Activated T-helper 9 cell treated with anti-CD3 and anti-CD28 coated beads, Interleukin-2, amount 50 U/mL, for 16 hours (primary cell): ENCODE measurements around the gene CENPE.

Experiments used
- DNase-seq: peaks from one replicate; pipeline ENCODE4 v3.0.0-alpha.2; 2020; ENCODE audit warnings: low read depth

CENPE gene

GRCh38 chr4:103136671-103137445 is 61.3 kb downstream of the CENPE start:
- no peak for DNase-seq

DNA sequence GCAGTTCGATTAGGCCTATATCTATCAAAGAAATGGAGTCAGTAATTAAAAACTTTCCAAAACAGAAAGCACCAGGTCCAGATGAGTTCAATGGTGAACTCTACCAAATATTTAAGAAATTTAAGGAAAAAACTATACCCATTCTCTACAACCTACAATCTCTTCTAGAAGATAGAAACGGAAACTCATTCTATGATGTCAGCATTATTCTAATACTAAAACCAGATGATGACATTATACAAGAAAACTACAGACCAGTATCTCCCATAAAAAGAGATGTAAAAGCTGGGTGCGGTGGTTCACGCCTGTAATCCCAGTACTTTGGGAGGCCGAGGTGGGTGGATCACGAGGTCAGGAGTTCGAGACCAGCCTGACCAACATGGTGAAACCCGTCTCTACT is 69.0 kb downstream of the CENPE start:
- DNase-seq, result no peak

GRCh38 chr4:103126126-103126525 is 72.0 kb downstream of the CENPE start:
- DNase-seq, result no peak

DNA sequence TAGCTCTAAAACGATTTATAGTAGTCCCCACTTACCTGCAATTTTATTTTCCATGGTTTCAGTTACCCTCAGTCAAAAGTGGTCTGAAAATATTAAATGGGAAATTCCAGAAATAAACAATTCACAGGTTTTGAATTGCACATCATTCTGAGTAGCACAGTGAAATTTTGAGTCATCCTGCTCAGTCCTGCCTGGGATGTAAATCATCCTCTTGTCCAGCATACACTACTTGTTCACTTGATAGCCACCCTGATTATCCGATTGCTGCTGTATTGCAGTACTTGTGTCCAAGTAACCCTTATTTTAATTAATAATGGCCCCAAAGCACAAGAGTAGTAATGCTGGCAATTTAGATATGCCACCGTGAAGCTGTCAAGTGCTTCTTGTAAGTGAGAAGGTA is 75.0 kb downstream of the CENPE start:
- no peak for DNase-seq

- no peak for DNase-seq
These were observed 80.0 kb downstream of the CENPE start for GRCh38 chr4:103118166-103118565.

DNA sequence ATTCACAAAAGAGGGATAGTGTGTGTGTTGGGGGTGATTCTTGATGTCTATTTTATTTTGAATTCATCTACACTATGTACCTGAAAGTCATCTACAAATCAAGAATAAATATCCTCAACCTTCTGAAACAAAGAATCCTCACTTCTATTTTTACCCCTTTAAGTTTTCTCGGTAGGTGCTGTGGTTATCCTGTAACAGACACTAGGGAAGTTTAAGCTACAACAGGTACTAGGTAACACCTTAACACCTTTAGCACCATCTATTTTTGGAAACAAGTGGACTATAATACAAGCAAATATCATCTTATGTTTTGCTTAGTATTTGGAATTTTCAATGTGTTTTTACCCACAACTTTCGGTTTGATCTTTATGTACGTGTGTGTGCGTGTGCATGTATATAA is 86.5 kb downstream of the CENPE start:
- no peak for DNase-seq

DNA sequence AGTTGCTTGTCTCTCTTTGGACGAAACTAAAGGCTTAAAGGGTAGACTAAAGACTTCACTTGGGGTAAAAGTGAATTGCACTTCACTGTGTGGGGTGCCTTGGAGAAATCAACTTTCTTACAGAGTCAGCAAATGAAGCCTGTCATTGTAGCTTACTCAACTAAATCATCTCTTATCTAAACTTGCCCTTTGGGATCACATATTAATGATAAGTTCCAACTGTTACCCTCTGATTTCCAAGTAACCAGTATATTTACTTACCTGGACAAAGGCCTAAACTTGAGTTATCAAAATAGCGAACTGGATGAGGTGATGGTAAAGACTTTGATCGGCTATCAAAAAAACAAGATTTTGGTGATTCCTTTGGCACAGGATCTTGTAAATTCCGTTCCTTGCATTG is 89.6 kb downstream of the CENPE start:
- DNase-seq, result no peak

DNA sequence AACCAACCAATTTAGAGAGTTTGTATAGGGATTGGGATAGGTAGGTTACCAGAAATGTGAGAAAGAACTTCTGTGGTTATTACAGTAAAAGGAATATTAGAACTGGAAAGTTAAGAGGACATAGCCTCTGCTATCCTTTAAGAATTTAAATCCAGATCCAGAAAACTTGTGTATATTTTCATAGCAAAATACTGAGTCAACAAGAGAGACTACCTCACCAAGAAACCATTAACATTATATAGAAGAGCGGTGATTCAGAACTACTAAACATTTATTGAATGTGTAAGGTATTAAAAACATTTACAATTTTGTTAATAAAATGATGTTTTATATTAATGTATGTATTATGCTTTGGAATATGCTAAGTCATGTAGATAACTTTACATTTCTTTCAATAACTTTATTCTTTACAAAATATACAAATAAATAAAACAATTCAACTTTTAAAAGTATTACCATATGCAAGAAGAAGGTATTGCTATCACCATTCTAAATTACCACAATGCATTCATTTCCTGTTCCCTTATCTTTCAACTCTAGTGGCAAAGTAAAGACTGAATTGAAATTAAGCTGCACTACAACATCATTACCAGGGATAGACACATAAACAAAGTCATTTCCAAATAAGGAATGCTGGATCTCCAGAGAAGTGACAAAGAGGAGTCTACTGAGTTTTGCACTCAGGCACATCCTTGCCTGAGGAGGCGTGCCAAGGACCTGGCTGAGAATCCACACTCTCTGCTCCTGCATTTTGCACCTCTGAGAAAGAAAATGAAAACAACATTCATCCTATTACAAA is 92.4 kb downstream of the CENPE start:
- DNase-seq, result no peak

GRCh38 chr4:103104886-103105285 is 93.3 kb downstream of the CENPE start:
- no peak for DNase-seq

GRCh38 chr4:103100691-103101090 is 97.5 kb downstream of the CENPE start:
- DNase-seq, result no peak

- no peak for DNase-seq
These were observed 98.3 kb downstream of the CENPE start, which contains the start of gene BDH2 for GRCh38 chr4:103099691-103100392. TSS of gene BDH2 (minus strand) at chr4:103099834. CDS start at chr4:103096254, 3,580 bp downstream.

- DNase-seq, result no peak
These were observed 99.2 kb downstream of the CENPE start for GRCh38 chr4:103098756-103099440.

- DNase-seq, result no peak
These were observed 99.8 kb downstream of the CENPE start for GRCh38 chr4:103098341-103098740.

DNA sequence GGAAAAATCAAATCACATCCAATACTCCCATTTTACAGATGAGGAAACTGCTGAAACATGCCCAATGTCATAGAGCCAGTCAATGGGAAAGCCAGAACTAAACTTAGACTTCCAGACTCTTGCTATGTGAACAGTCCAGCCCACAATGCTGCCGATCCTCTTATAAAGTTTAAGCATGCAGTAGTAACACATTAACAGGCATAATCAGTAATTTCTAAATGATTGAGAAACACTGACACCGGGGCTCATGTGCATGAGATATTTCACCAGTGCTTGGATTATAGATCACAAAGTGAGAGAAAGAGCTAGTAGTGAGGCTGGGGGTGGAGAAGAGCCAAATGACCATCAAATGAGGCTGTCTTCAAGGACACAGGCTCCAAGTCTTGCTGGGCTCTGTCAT is 101.0 kb downstream of the CENPE start:
- no peak for DNase-seq

- no peak for DNase-seq
These were observed 103.1 kb downstream of the CENPE start for GRCh38 chr4:103095080-103095479.

- no peak for DNase-seq
These were observed 105.9 kb downstream of the CENPE start for GRCh38 chr4:103092245-103092644.

- DNase-seq, result no peak
These were observed 106.4 kb downstream of the CENPE start for GRCh38 chr4:103091601-103092223.

GRCh38 chr4:103089481-103089880 is 108.7 kb downstream of the CENPE start:
- no peak for DNase-seq

- DNase-seq, result no peak
These were observed 111.6 kb downstream of the CENPE start for GRCh38 chr4:103086551-103086950.

DNA sequence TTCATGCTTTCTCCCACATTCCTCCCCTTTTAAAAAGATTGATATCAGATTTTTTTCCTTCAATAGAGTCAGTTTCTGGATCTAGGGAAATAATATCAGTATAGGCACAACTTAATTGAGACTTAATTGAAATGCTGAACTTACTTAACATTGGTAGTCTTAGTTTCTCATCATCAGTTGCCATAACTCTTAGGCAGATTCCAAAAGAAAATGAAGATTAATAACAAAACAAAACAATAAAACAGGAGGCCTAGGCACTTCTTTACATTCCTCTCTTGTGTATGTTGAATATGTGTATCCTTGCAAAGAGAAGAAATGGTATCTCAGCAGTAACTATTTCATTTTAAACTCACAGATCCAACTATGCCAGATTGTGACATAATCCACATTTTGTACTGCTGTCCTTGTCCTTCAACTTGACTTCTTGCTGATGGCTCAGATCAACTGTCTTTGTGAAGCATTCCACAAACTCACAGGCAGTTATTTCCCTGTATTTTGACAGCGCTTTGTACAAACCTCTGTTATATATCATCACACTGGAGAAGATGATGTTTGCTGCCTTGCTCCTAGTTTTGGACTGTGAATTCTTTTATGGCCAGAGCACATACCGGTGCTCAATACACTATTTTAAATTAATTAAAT is 112.5 kb downstream of the CENPE start:
- no peak for DNase-seq

DNA sequence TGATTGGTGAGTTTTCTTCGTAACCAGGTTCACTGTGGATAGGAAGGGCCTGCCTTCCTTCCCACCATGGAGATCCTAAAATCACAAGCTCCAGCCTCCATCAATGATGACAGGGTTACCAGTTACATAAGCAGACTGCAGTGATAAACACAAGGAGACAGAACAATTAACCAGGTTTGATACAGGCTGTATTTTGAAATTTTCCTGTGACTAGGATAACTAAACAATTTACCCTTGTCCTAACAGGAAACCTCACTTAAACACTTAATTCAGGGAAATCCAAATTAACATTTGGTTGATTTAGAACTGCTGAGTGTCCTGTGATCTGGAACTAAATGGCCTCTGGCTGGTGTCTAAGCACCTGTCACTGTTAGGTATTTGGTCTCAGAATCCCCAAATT is 118.5 kb downstream of the CENPE start:
- DNase-seq, result no peak
